Liver (tissue), 9 donors: ENCODE measurements around the gene RNF13. TPM values are rescaled to one million over a fixed set of nuclear protein-coding genes. Genes with fewer than 3 reads are reported as not detected.

Experiments used
- DNase-seq: peaks from one replicate; pipeline ENCODE4 v3.0.0-alpha.2; 2017; ENCODE audit warnings: low spot score
- H3K27ac ChIP-seq, 2 donors: one replicate each; pipeline ENCODE4 v1.7.0; 2013; ENCODE audit warnings: inconsistent platforms in 2 of 2, low read length in 2 of 2, control low read depth in 1 of 2, low read depth in 1 of 2, mild to moderate bottlenecking in 1 of 2
- H3K27me3 ChIP-seq, 4 donors: one replicate each; pipeline versions ENCODE4 v1.6.1 to v1.7.0; 2013; ENCODE audit warnings: low read length in 3 of 4, inconsistent platforms in 1 of 4, mild to moderate bottlenecking in 1 of 4, moderate library complexity in 1 of 4; ENCODE audit not compliant: control insufficient read depth in 4 of 4, insufficient read depth in 4 of 4
- H3K36me3 ChIP-seq, 4 donors: one replicate each; pipeline versions ENCODE4 v1.6.1 to v1.7.0; 2013; ENCODE audit warnings: low read length in 3 of 4, mild to moderate bottlenecking in 3 of 4, low read depth in 1 of 4, moderate library complexity in 1 of 4; ENCODE audit not compliant: control insufficient read depth in 4 of 4, insufficient read depth in 3 of 4
- H3K4me1 ChIP-seq, 4 donors: one replicate each; pipeline versions ENCODE4 v1.6.1 to v1.7.0; 2013; ENCODE audit warnings: low read length in 3 of 4, mild to moderate bottlenecking in 3 of 4, moderate library complexity in 1 of 4; ENCODE audit not compliant: control insufficient read depth in 4 of 4, insufficient read depth in 4 of 4
- H3K4me3 ChIP-seq, 3 donors: one replicate each; pipeline versions ENCODE4 v1.6.1 to v1.7.0; 2013; ENCODE audit warnings: low read length in 3 of 3, control low read depth in 1 of 3, low read depth in 1 of 3, mild to moderate bottlenecking in 1 of 3
- H3K9ac ChIP-seq, 2 donors: one replicate each; pipeline ENCODE4 v1.7.0; 2013; ENCODE audit warnings: low read length in 2 of 2, mild to moderate bottlenecking in 2 of 2, moderate library complexity in 2 of 2, control low read depth in 1 of 2, low read depth in 1 of 2
- H3K9me3 ChIP-seq, 4 donors: one replicate each; pipeline versions ENCODE4 v1.6.1 to v1.7.0; 2013; ENCODE audit warnings: low read length in 3 of 4; ENCODE audit not compliant: control insufficient read depth in 4 of 4
- EGR1 ChIP-seq, 2 donors: IDR thresholded peaks; 2 replicates each; pipeline ENCODE4 v1.6.1; 2016 to 2018; ENCODE audit warnings: antibody characterized with exemption in 2 of 2, low read depth in 2 of 2
- FOXA1 ChIP-seq: IDR thresholded peaks from 2 replicates; pipeline ENCODE4 v1.6.1; 2016; ENCODE audit warnings: antibody characterized with exemption
- FOXA2 ChIP-seq: IDR thresholded peaks from 2 replicates; pipeline ENCODE4 v1.6.1; 2016; ENCODE audit warnings: antibody characterized with exemption
- GABPA ChIP-seq, 2 donors: IDR thresholded peaks in 1 of 2; conservative IDR thresholded peaks in 1 of 2; 2 replicates each; pipeline ENCODE4 v1.6.1; 2016; ENCODE audit warnings: antibody characterized with exemption in 2 of 2, mild to moderate bottlenecking in 1 of 2, moderate library complexity in 1 of 2
- HNF4A ChIP-seq, 2 donors: conservative IDR thresholded peaks; 2 replicates each; pipeline ENCODE4 v1.6.1; 2016; ENCODE audit warnings: antibody characterized with exemption in 2 of 2, mild to moderate bottlenecking in 2 of 2
- HNF4G ChIP-seq: IDR thresholded peaks from 2 replicates; pipeline ENCODE4 v1.6.1; 2016; ENCODE audit warnings: antibody characterized with exemption
- JUND ChIP-seq, 2 donors: IDR thresholded peaks; 2 replicates each; pipeline ENCODE4 v1.6.1; 2016; ENCODE audit warnings: antibody characterized with exemption in 2 of 2
- NR2F2 ChIP-seq: IDR thresholded peaks from 2 replicates; pipeline ENCODE4 v1.6.1; 2016; ENCODE audit warnings: antibody characterized with exemption
- RAD21 ChIP-seq, 2 donors: IDR thresholded peaks; 2 replicates each; pipeline ENCODE4 v1.6.1; 2016; ENCODE audit warnings: antibody characterized with exemption in 2 of 2, mild to moderate bottlenecking in 2 of 2
- RXRA ChIP-seq, 2 donors: IDR thresholded peaks; 2 replicates each; pipeline ENCODE4 v1.6.1; 2017 to 2018; ENCODE audit warnings: antibody characterized with exemption in 2 of 2, mild to moderate bottlenecking in 1 of 2
- SP1 ChIP-seq: IDR thresholded peaks from 2 replicates; pipeline ENCODE4 v1.6.1; 2018; ENCODE audit warnings: antibody characterized with exemption, mild to moderate bottlenecking
- TAF1 ChIP-seq: conservative IDR thresholded peaks from 2 replicates; pipeline ENCODE4 v1.6.1; 2016; ENCODE audit warnings: antibody characterized with exemption, mild to moderate bottlenecking
- YY1 ChIP-seq: IDR thresholded peaks from 2 replicates; pipeline ENCODE4 v1.6.1; 2016; ENCODE audit warnings: antibody characterized with exemption, mild to moderate bottlenecking
- WGBS: extraction: QIAGEN DNeasy Blood & Tissue Kit; methylation state at CpG from one replicate; pipeline ENCODE4 v1.1.7; 2013; 5-methylcytosine and 5-hydroxymethylcytosine counted together
- polyA plus RNA-seq, 2 donors: library from polyadenylated mRNA; stranded (reverse) in 1 of 2; unstranded in 1 of 2; fragments of 200-250 nt in 1 of 2; fragments of >200 nt in 1 of 2; fragmentation: Nextera tagmentation in 1 of 2; extraction: Ambion mirVana in 1 of 2; gene quantifications; one replicate each; pipeline versions ENCODE4 v1.2.1 to v1.2.3, GENCODE V29; 2013 to 2015
- total RNA-seq, 2 donors: library from RNA; depleted of rRNA; stranded (reverse); fragments of >200 nt; gene quantifications; one replicate each; pipeline ENCODE4 v1.2.3, GENCODE V29; 2014
- TF ChIP-seq, protein P1 (sequence below): IDR thresholded peaks from 2 replicates; pipeline ENCODE4 v1.6.1; 2016; ENCODE audit warnings: antibody characterized with exemption
- TF ChIP-seq, protein P2 (sequence below): IDR thresholded peaks from 2 replicates; pipeline ENCODE4 v1.6.1; 2016; ENCODE audit warnings: antibody characterized with exemption
- TF ChIP-seq, protein P3 (sequence below): fragments of 150-350 bp; IDR thresholded peaks from 2 replicates; pipeline ENCODE4 v1.5.1; 2017; ENCODE audit warnings: improper control_type of control experiment, low read depth, low read length; ENCODE audit not compliant: missing input control
- TF ChIP-seq, protein P4 (sequence below): IDR thresholded peaks from 2 replicates; pipeline ENCODE4 v1.6.1; 2016; ENCODE audit warnings: antibody characterized with exemption, mild to moderate bottlenecking
- donor health status: healthy.
- donor health status: healthy.
- donor health status: healthy.
- donor health status: healthy.
- donor health status: healthy.

The RNF13 gene
- total and polyA plus RNA-seq, 4 donors = 31.3 to 70.5 (median 59.9) TPM

DNA sequence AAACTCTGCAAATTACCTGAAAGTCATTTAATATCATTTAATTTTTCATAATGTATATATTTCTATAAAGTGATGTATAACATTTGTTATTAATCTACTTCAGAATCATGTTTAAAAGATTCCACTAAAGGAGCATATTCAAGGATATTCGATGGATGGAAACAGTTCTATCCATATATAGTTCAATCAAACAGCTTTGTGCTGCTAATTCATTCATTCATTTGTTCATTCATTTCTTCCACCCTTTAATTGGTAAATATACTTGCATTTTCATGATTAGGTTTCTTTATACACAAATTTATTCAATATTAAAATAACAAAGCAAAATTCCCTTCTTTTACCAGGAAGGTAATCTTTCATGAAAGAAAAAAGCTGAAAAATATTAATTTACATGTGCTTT, 64.7 kb downstream of the RNF13 start:
- no peak for DNase-seq
- TF ChIP-seq GABPA (IDR thresholded peaks at IDR 0.05 in 1 of 2, conservative IDR thresholded peaks at IDR 0.05 in 1 of 2) (no peak), SP1 (no peak), RAD21 (IDR thresholded peaks at IDR 0.05) (no peak), FOXA2 (no peak), NR2F2 (no peak), JUND (IDR thresholded peaks at IDR 0.05) (no peak), YY1 (no peak), EGR1 (IDR thresholded peaks at IDR 0.05; ENCODE audit: low read depth in 2 of 2) (no peak), HNF4G (no peak), HNF4A (conservative IDR thresholded peaks at IDR 0.05) (no peak), RXRA (IDR thresholded peaks at IDR 0.05) (no peak), FOXA1 (no peak), TAF1 (no peak)
- TF ChIP-seq, protein P1, sequence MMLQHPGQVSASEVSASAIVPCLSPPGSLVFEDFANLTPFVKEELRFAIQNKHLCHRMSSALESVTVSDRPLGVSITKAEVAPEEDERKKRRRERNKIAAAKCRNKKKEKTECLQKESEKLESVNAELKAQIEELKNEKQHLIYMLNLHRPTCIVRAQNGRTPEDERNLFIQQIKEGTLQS = no peak
- TF ChIP-seq, protein P2, sequence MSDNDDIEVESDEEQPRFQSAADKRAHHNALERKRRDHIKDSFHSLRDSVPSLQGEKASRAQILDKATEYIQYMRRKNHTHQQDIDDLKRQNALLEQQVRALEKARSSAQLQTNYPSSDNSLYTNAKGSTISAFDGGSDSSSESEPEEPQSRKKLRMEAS = no peak
- TF ChIP-seq, protein P3, sequence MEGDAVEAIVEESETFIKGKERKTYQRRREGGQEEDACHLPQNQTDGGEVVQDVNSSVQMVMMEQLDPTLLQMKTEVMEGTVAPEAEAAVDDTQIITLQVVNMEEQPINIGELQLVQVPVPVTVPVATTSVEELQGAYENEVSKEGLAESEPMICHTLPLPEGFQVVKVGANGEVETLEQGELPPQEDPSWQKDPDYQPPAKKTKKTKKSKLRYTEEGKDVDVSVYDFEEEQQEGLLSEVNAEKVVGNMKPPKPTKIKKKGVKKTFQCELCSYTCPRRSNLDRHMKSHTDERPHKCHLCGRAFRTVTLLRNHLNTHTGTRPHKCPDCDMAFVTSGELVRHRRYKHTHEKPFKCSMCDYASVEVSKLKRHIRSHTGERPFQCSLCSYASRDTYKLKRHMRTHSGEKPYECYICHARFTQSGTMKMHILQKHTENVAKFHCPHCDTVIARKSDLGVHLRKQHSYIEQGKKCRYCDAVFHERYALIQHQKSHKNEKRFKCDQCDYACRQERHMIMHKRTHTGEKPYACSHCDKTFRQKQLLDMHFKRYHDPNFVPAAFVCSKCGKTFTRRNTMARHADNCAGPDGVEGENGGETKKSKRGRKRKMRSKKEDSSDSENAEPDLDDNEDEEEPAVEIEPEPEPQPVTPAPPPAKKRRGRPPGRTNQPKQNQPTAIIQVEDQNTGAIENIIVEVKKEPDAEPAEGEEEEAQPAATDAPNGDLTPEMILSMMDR = no peak
- TF ChIP-seq, protein P4, sequence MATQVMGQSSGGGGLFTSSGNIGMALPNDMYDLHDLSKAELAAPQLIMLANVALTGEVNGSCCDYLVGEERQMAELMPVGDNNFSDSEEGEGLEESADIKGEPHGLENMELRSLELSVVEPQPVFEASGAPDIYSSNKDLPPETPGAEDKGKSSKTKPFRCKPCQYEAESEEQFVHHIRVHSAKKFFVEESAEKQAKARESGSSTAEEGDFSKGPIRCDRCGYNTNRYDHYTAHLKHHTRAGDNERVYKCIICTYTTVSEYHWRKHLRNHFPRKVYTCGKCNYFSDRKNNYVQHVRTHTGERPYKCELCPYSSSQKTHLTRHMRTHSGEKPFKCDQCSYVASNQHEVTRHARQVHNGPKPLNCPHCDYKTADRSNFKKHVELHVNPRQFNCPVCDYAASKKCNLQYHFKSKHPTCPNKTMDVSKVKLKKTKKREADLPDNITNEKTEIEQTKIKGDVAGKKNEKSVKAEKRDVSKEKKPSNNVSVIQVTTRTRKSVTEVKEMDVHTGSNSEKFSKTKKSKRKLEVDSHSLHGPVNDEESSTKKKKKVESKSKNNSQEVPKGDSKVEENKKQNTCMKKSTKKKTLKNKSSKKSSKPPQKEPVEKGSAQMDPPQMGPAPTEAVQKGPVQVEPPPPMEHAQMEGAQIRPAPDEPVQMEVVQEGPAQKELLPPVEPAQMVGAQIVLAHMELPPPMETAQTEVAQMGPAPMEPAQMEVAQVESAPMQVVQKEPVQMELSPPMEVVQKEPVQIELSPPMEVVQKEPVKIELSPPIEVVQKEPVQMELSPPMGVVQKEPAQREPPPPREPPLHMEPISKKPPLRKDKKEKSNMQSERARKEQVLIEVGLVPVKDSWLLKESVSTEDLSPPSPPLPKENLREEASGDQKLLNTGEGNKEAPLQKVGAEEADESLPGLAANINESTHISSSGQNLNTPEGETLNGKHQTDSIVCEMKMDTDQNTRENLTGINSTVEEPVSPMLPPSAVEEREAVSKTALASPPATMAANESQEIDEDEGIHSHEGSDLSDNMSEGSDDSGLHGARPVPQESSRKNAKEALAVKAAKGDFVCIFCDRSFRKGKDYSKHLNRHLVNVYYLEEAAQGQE = no peak
- H3K27ac ChIP-seq = no peak overlapping the region
- H3K27me3 ChIP-seq = no peaks in the 10 kb centered on the region
- no peak overlapping the region for H3K4me3 ChIP-seq
- H3K9me3 ChIP-seq = no peaks in the 10 kb centered on the region
- WGBS = 99% methylated on average over 1 of the region's 1 CpG
- H3K4me1 ChIP-seq = no peaks in the 10 kb centered on the region
- H3K36me3 ChIP-seq = peaks cover 0 to 9% (median 1%) of the 10 kb centered on the region in 4 donors
- H3K9ac ChIP-seq = no peak overlapping the region

DNA sequence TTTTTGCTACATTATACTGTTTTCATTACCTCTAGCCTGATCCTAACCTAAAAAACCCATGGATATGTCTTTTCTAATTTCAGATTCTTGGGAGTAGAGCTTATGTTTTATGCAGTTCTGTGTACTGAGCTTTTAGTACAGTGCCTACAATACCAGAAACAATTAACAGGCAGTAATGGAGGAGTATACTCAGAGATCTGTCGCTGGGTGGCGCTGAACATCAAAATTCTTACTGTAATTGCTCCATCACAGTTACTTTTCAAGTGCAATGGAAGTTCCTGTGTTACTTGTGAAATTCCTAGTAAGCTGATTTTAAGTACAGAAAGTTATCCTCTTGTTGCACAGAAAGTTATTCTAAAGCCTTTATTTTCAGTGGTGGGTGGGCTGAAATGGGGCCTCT, 66.9 kb downstream of the RNF13 start:
- no peaks in the 10 kb centered on the region for H3K27me3 ChIP-seq
- 20% methylated on average over 2 of the region's 2 CpGs for WGBS
- H3K9ac ChIP-seq = no peak overlapping the region
- DNase-seq = peak; percentile 37
- no peaks in the 10 kb centered on the region for H3K36me3 ChIP-seq
- H3K9me3 ChIP-seq = no peaks in the 10 kb centered on the region
- H3K27ac ChIP-seq = no peak overlapping the region
- TF ChIP-seq FOXA2 = no peak
- TF ChIP-seq RAD21 (IDR thresholded peaks at IDR 0.05) = peak; percentile 56 to 73
- TF ChIP-seq, protein P3 = peak; percentile 42
- no peak overlapping the region for H3K4me3 ChIP-seq
- no peaks in the 10 kb centered on the region for H3K4me1 ChIP-seq
